Measurements from ENCODE around the gene SLC2A4.
A peak's percentile ranks its signal among the peaks of the same experiment; 100 is the strongest.
"Not testable (repeated sequence)": the region's sequence is repeated elsewhere in the genome, so short reads cannot be mapped to it uniquely, and the experiment has no call there.

SLC2A4 gene

DNA sequence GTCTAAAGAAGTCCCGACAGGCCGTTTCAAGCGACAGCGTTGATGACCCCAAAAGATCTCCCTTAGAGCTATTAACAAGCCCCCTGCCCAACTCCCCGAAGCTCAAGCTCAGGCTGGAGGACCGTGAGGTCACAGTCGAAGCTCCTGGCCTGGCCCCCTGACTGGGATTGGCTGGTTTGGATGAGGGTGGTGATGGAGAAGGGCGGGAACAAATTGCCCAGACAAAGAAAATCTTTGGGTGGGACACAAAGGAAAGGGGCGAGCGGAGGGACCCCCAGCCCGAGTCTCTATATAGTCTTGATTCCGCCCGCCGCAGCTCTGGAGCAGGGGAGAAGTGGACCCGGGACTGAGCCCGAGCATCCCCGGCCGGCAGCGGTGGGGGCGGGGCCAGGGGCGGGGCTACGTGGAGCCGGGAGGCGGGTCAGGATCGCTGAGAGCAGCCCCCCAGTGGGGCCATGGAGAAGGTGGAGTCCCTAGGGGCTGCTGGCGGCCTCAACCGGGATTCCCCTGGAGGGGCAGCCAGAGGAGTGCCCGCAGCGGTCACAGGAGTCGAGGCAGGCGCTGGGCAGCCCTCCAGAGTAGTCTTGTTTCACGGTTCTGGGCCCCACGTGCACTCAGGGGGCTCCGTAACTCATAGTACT, 48.6 kb downstream of the SLC2A4 start:
- Mint-ChIP-seq H3K27me3 (no peaks in the 10 kb centered on the region), H3K4me1 (peaks cover 49% of the 10 kb centered on the region), H3K4me3 (peak overlapping the region; percentile 90), H3K27ac (peak overlapping the region; percentile 99), H3K9me3 (no peaks in the 10 kb centered on the region), H3K36me3 (no peaks in the 10 kb centered on the region)

DNA sequence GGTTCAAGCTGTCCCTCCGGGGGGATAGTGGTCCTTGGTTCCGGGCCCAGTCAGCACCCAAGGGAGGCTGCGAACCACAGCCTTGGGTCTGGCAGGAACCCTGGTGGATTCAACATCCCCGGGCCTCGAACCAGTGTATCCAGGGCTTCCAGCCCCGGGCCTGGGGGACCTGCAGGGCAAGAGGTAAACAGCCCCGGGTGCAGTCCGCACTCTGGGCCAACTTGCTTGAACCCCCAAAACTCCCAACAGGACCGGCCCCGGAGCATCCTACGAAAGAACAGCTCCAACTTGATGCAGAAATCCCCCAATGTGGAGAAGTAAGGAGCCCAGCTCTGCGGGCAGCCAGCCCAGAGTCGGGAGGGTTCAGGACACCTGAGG, 49.1 kb downstream of the SLC2A4 start:
- Mint-ChIP-seq H3K9me3 (no peaks in the 10 kb centered on the region), H3K27me3 (no peaks in the 10 kb centered on the region), H3K4me1 (peaks cover 54% of the 10 kb centered on the region), H3K27ac (no peak overlapping the region), H3K4me3 (peak overlapping the region; percentile 90), H3K36me3 (no peaks in the 10 kb centered on the region)

GRCh38 chr17:7332111-7332510, 50.6 kb downstream of the SLC2A4 start:
- Mint-ChIP-seq H3K4me3 (peak overlapping the region; percentile 63), H3K9me3 (no peaks in the 10 kb centered on the region), H3K4me1 (peaks cover 64% of the 10 kb centered on the region), H3K27ac (peak overlapping the region; percentile 68), H3K27me3 (no peaks in the 10 kb centered on the region), H3K36me3 (no peaks in the 10 kb centered on the region)

DNA sequence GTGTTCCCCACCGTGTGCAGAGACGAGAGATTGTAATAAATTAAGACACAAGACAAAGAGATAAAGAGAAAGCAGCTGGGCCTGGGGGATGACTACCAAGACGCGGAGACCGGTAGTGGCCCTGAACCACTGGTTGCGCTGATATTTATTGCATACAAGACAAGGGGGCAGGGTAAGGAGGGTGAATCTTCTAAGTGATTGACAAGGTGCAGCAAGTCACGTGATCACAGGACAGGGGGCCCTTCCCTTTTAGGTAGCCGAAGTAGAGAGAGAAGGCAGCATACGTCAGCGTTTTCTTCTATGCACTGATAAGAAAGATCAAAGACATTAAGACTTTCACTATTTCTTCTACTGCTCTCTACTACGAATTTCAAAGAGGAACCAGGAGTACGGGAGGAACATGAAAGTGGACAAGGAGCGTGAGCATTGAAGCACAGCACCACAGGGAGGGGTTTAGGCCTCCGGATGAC, 51.1 kb downstream of the SLC2A4 start:
- Mint-ChIP-seq H3K4me3 (peak overlapping the region; percentile 63), H3K4me1 (peaks cover 69% of the 10 kb centered on the region)
- not testable (repeated sequence) for H3K9me3 Mint-ChIP-seq

DNA sequence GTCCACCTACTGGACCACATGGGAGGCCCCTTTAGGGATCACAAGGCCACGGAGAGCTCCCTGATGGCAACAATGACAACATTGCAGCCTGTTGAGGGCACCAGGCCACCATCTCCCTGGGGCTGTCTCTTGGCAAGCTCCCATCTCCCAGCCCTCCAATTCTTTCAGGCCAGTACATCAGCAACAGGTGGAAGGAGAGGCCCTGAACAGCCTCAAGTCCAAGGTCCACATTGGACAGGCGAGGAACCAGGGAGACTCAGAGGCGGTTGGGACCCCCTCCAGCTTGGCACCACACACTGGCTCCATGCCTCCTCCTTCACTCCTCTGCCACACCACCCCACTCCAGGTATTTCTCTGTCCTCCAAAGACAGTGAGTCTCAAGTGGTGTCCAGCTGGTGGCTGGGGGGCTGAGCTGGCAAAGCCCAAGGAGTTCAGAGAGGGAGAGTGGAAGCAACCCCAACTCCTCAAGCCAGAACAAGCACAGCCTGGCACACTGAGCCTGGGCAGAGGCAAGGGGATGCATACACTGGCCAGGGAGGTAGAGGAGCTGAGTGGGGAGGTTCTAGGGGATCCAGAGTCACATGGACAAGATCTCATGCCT, 53.5 kb downstream of the SLC2A4 start:
- Mint-ChIP-seq H3K27me3 (no peaks in the 10 kb centered on the region), H3K36me3 (no peaks in the 10 kb centered on the region), H3K27ac (peak overlapping the region; percentile 93), H3K4me3 (peak overlapping the region; percentile 89), H3K4me1 (peaks cover 65% of the 10 kb centered on the region), H3K9me3 (no peaks in the 10 kb centered on the region)

More for the DNA sequence above, 51.1 kb downstream of the SLC2A4 start:
- H3K27me3 Mint-ChIP-seq, H3K36me3 Mint-ChIP-seq: not testable (repeated sequence)
- peak overlapping the region; percentile 68 for H3K27ac Mint-ChIP-seq

DNA sequence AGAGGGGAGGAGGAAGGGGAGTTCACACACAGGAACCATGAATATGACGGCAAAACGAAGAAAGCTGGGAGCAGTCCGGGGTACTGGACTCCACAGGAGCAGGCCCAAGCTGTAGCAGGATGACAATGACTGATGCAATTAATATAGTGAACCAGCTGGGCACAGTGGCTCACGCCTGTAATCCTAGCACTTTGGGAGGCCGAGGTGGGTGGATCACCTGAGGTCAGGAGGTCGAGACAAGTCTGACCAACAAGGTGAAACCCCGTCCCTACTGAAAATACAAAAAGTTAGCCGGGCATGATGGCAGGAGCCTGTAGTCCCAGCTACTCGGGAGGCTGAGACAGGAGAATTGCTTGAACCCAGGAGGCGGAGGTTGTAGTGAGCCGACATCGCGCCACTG, 54.2 kb downstream of the SLC2A4 start:
- peak overlapping the region; percentile 93 for H3K27ac Mint-ChIP-seq

DNA sequence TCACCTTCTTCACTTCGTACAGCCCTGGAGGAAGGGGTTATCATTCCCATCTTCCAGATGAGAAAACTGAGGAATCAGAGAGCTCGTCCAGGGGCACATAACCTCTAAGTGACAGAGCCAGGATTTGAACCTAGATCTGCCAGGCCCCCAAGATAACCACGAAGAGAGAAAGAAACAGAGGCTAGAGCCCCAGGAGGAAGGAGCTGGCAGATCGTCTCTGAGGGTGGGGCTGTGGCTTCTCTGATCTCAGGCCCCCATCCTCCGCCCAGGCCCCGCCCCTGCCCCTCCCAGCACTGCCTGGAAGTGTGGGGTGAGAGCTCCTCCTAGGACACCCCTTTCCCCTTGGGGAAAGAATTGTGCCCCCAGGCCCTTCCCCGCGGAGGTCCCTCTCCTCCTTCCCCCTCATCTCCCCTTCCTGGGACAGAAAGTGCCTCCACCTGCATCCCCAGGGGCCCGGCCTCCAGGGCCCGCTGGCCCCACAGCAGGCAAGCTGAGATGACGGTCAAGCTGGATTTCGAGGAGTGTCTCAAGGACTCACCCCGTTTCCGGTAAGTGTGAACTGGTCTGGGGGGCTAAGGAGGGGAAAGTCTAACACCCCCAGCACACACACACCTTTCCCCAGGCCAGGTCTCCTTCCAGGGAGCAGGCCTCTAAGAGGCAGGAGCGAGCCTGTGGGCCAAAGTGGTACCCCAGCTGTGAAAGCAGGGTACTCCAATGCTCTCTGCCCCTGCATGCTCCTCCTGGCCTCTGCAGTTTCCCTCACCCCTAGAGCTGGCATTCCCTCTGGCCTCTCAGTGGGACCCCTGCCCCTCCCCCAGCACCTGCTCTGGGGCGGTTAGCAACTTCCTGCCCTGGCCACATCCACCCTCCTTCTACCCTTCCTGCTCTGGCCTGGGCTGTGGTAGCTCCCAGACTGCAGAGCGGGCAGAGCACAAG, 55.0 kb downstream of the SLC2A4 start, which contains the start of gene ACAP1:
Gene ACAP1 (plus strand): TSS at position 290 of the 936 bp plus-strand sequence. CDS start 206 bp downstream, at position 496.
- H3K4me1 Mint-ChIP-seq: peaks cover 61% of the 10 kb centered on the region
- no peaks in the 10 kb centered on the region for H3K27me3 Mint-ChIP-seq

More for the DNA sequence above, 54.2 kb downstream of the SLC2A4 start:
- not testable (repeated sequence) for H3K36me3 Mint-ChIP-seq, H3K9me3 Mint-ChIP-seq, H3K27me3 Mint-ChIP-seq
- peaks cover 65% of the 10 kb centered on the region for H3K4me1 Mint-ChIP-seq
- peak overlapping the region; percentile 89 for H3K4me3 Mint-ChIP-seq

GRCh38 chr17:7337600-7337999, 56.1 kb downstream of the SLC2A4 start:
- peaks cover 56% of the 10 kb centered on the region for H3K4me1 Mint-ChIP-seq

More for the DNA sequence above, 55.0 kb downstream of the SLC2A4 start, which contains the start of gene ACAP1:
- no peaks in the 10 kb centered on the region for H3K9me3 Mint-ChIP-seq
- H3K4me3 Mint-ChIP-seq: peak within 1 kb of the TSS; percentile 89
- no peaks in the 10 kb centered on the region for H3K36me3 Mint-ChIP-seq
- H3K27ac Mint-ChIP-seq: peak within 1 kb of the TSS; percentile 93

More at GRCh38 chr17:7337600-7337999, 56.1 kb downstream of the SLC2A4 start:
- Mint-ChIP-seq H3K27ac (peak overlapping the region; percentile 93), H3K4me3 (peak overlapping the region; percentile 89)
- not testable (repeated sequence) for H3K9me3 Mint-ChIP-seq, H3K36me3 Mint-ChIP-seq, H3K27me3 Mint-ChIP-seq

Data from activated naive CD4-positive, alpha-beta T cell treated with anti-CD3 and anti-CD28 coated beads, Interleukin-2, amount 50 U/mL, for 24 hours (primary cell).